SK-N-MC (cell line): ENCODE data around the gene GPR158.

Experiments used
- EZH2 ChIP-seq: fragments of 200-600 bp; sonication (generic); IDR thresholded peaks from one replicate; pipeline ENCODE4 v1.6.1; 2017; ENCODE audit warnings: antibody characterized with exemption
- POLR2AphosphoS5 ChIP-seq: IDR thresholded peaks from 2 replicates; pipeline ENCODE4 v1.6.1; 2012; ENCODE audit warnings: mild to moderate bottlenecking, low read depth, low read length, borderline replicate concordance

DNA sequence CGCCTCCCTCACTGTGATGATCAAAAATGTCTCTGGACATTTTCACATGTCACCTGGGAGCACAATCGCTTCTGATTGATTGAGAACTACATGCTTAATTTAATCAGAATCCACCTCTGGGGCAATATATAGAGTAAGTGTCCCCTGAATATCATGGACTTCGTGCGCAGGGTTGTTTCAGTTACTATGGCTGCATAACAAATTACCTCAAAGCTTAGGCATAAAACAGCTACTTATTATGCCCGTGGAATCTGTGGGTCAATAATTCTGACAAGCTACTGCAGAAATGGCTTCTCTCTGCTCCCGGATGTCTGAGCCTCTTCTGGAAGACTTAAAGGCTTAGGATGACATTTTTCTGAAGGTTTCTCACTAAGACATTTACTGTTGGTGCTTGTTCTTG is 334.4 kb downstream of the GPR158 start:
- TF ChIP-seq EZH2 (no peak), POLR2AphosphoS5 (no peak)
